Adrenal gland (tissue), 12 donors: ENCODE data around the gene ACOT6. TPM values are rescaled to one million over a fixed set of nuclear protein-coding genes. Genes with fewer than 3 reads are reported as not detected.

Source experiments
- DNase-seq, 7 donors: peaks; one replicate each; pipeline ENCODE4 v3.0.0-alpha.2; 2019 to 2020
- H3K27ac ChIP-seq, 5 donors: fragments of 200-600 bp; sonication (generic) in 4 of 5; 1 replicate in 3 of 5; 2 replicates in 2 of 5; pipeline versions ENCODE4 v1.5.1 to v1.8.0; 2016 to 2020; ENCODE audit warnings: mild to moderate bottlenecking in 1 of 5
- H3K27me3 ChIP-seq: fragments of 200-600 bp; 2 replicates; pipeline ENCODE4 v1.8.0; 2021
- H3K36me3 ChIP-seq, 2 donors: fragments of 200-600 bp; replicated peaks in 1 of 2; 1 replicate in 1 of 2; 2 replicates in 1 of 2; pipeline versions ENCODE4 v1.5.1 to v1.8.0; 2018 to 2022
- H3K4me1 ChIP-seq, 2 donors: fragments of 200-600 bp; replicated peaks in 1 of 2; 1 replicate in 1 of 2; 2 replicates in 1 of 2; pipeline versions ENCODE4 v1.5.1 to v1.8.0; 2018 to 2021
- H3K4me3 ChIP-seq, 4 donors: fragments of 200-600 bp; sonication (generic) in 3 of 4; one replicate each; pipeline ENCODE4 v1.5.1; 2016 to 2018
- H3K9me3 ChIP-seq, 3 donors: fragments of 200-600 bp; sonication (generic) in 1 of 3; replicated peaks in 1 of 3; 1 replicate in 2 of 3; 2 replicates in 1 of 3; pipeline versions ENCODE4 v1.5.1 to v1.8.0; 2016 to 2021
- POLR2A ChIP-seq, 2 donors: fragments of 450-650 bp; IDR thresholded peaks; one replicate each; pipeline ENCODE4 v1.6.1; 2017; ENCODE audit warnings: antibody characterized with exemption in 2 of 2, mild to moderate bottlenecking in 2 of 2, moderate library complexity in 1 of 2
- WGBS, 4 donors: extraction: QIAGEN DNeasy Blood & Tissue Kit in 2 of 4; methylation state at CpG; one replicate each; pipeline versions ENCODE4 v1.1.5 to v1.1.7; 2013 to 2017; 5-methylcytosine and 5-hydroxymethylcytosine counted together
- intact Hi-C, 2 donors: fragments of 100-400 bp; cut with DNase I; formaldehyde crosslinking; loops; one replicate each; pipeline versions ENCODE4 v1.14.1 to v1.15.0; 2022 to 2023
- polyA plus RNA-seq, 3 donors: library from polyadenylated mRNA; stranded (reverse); fragments of 200-250 nt in 2 of 3; fragments of 350-450 nt in 1 of 3; fragmentation: Illumina TruSeq in 1 of 3; extraction: RNeasy Lipid Tissue Mini Kit (QIAGEN cat#74804) in 1 of 3; gene quantifications; one replicate each; pipeline ENCODE4 v1.2.3, GENCODE V29; 2013 to 2014
- total RNA-seq, 9 donors: library from RNA; depleted of rRNA in 4 of 9; stranded (reverse); fragments of >200 nt in 4 of 9; fragments of 120-200 nt in 1 of 9; fragmentation: NEBNext Ultra II Directional in 1 of 9; extraction: Animal tissue kit (Norgen Biotek cat#: 25700) in 1 of 9; gene quantifications; one replicate each; pipeline versions ENCODE4 v1.1.0 to v1.2.4, GENCODE V29; 2013 to 2023
- TF ChIP-seq, protein P1 (sequence below), 6 experiments: fragments of 450-650 bp in 4 of 6; fragments of 200-600 bp in 2 of 6; sonication (generic) in 1 of 6; IDR thresholded peaks; 1 replicate in 5 of 6; 2 replicates in 1 of 6; pipeline versions ENCODE4 v1.5.1 to v1.8.0; 2016 to 2021; ENCODE audit warnings: antibody characterized with exemption in 6 of 6, mild to moderate bottlenecking in 2 of 6, moderate library complexity in 1 of 6
- donor health status: healthy with polysubstance abuse.
- donor health status: Bipolar disorder and iron deficiency.
- donor health status: DM: yes; HTN: yes; CAD: no.
- donor health status: DM: no; HTN: no; CAD: no.
- donor health status: DM: no; HTN: no; CAD: no.
- donor health status: DM: yes; HTN: yes; CAD: no.

ACOT6 gene
- total and polyA plus RNA-seq, 12 donors, result 0.17 TPM; not detected in 11

DNA sequence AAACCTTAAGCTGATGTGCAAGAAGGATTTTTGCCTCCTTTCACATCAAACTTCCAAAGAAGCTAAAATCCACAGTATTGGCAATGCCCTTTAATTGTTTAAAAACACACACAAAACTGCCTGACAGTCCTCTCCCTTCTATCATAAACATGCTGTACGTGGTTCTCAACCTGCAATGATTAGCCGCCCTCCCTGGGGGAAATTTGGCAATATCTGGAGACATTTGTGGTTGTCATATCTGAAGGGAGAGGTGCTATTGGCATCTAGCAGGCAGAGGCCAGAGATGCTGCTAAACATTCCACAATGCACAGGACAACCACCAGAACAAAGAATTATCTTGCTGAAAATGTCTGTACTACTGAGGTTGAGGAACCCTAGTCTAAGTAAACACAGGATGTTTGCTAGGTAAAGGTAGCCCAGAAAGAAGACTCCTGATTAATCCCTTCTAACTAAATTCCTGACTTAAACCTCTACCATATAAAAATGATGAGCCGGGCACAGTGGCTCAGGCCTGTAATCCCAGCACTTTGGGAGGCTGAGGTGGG, 1.2 kb downstream of the ACOT6 start:
- DNase-seq, result no peak
- Histone ChIP-seq H3K36me3 (no peaks in the 10 kb centered on the region), H3K9me3 (no peaks in the 10 kb centered on the region), H3K4me3 (no peak overlapping the region), H3K27me3 (no peaks in the 10 kb centered on the region), H3K4me1 (peaks cover 0 to 4% of the 10 kb centered on the region in 2 donors), H3K27ac (peak overlapping the region in 1 of 5 donors; percentile 84)
- 85 to 97% (median 90%) methylated on average over 3 of the region's 3 CpGs for whole genome bisulfite sequencing, 4 donors
- intact Hi-C loops, result no loop called here
- TF ChIP-seq POLR2A (IDR thresholded peaks at IDR 0.05), result no peak
- TF ChIP-seq, protein P1, sequence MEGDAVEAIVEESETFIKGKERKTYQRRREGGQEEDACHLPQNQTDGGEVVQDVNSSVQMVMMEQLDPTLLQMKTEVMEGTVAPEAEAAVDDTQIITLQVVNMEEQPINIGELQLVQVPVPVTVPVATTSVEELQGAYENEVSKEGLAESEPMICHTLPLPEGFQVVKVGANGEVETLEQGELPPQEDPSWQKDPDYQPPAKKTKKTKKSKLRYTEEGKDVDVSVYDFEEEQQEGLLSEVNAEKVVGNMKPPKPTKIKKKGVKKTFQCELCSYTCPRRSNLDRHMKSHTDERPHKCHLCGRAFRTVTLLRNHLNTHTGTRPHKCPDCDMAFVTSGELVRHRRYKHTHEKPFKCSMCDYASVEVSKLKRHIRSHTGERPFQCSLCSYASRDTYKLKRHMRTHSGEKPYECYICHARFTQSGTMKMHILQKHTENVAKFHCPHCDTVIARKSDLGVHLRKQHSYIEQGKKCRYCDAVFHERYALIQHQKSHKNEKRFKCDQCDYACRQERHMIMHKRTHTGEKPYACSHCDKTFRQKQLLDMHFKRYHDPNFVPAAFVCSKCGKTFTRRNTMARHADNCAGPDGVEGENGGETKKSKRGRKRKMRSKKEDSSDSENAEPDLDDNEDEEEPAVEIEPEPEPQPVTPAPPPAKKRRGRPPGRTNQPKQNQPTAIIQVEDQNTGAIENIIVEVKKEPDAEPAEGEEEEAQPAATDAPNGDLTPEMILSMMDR (IDR thresholded peaks at IDR 0.05), result no peak

DNA sequence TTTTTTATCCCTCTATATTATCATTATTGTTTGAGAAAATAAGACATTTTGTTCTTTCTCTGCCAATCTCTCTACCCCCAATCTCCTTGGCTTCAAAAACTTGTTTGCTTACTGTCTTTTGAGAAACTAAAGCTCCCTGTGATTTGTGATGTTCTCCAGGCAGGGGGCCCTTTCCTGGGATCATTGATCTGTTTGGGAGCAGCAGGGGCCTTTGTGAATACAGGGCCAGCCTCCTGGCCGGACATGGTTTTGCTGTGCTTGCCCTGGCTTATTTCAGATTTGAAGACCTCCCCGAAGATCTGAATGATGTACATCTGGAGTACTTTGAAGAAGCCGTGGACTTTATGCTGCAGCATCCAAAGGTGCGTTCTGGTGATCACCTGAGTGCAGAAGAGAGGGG, 4.5 kb downstream of the ACOT6 start:
- intact Hi-C loops, result no loop called here
- no peak overlapping the region for H3K27ac ChIP-seq
- peaks cover 0 to 4% of the 10 kb centered on the region in 2 donors for H3K4me1 ChIP-seq
- H3K36me3 ChIP-seq, result no peaks in the 10 kb centered on the region
- TF ChIP-seq, protein P1 (IDR thresholded peaks at IDR 0.05), result no peak
- DNase-seq, result no peak
- no peaks in the 10 kb centered on the region for H3K9me3 ChIP-seq
- no peak overlapping the region for H3K4me3 ChIP-seq
- H3K27me3 ChIP-seq, result no peaks in the 10 kb centered on the region
- WGBS, 4 donors, result 76 to 92% (median 89%) methylated on average over 4 of the region's 4 CpGs

DNA sequence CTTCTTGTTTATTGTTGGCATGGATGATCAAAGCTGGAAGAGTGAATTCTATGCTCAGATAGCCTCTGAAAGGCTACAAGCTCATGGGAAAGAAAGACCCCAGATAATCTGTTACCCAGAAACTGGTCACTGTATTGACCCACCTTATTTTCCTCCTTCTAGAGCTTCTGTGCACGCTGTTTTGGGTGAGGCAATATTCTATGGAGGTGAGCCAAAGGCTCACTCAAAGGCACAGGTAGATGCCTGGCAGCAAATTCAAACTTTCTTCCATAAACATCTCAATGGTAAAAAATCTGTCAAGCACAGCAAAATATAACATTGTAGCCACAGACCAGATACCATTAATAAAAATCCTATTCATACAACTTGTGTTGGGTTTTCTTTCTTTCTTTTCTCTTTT, 7.2 kb downstream of the ACOT6 start:
- no peak overlapping the region for H3K27ac ChIP-seq
- H3K27me3 ChIP-seq, result no peaks in the 10 kb centered on the region
- no peak for DNase-seq
- intact Hi-C loops, result no loop called here
- TF ChIP-seq, protein P1 (IDR thresholded peaks at IDR 0.05), result no peak
- TF ChIP-seq POLR2A (IDR thresholded peaks at IDR 0.05), result no peak
- no peaks in the 10 kb centered on the region for H3K36me3 ChIP-seq
- no peak overlapping the region for H3K4me3 ChIP-seq
- no peaks in the 10 kb centered on the region for H3K4me1 ChIP-seq
- H3K9me3 ChIP-seq, result no peaks in the 10 kb centered on the region
- 81 to 90% (median 87%) methylated on average over 1 of the region's 1 CpG for WGBS, 4 donors

DNA sequence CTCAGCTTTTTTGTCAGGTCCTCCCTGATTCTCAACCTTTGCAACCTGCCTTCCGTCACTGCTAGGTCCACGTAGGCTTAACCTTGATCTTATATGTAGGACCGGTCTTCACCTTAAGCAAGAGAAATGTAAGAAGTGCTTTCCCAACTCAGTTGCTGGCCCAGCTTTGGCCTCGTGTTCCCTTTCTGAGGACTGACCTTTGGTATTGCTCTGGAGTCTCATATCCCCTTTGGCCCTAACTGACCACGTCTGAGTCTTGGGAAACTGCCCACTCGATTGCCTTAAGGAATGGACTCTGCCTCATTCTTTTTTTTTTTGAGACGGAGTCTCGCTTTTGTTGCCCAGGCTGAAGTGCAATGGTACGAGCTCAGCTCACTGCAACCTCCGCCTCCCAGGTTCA, 8.0 kb downstream of the ACOT6 start:
- no peak for DNase-seq
- no peaks in the 10 kb centered on the region for H3K36me3 ChIP-seq
- no peaks in the 10 kb centered on the region for H3K4me1 ChIP-seq
- H3K27ac ChIP-seq, result no peak overlapping the region
- WGBS, 4 donors, result 77 to 89% (median 86%) methylated on average over 10 of the region's 10 CpGs
- intact Hi-C loops, result no loop called here
- H3K9me3 ChIP-seq, result no peaks in the 10 kb centered on the region
- no peaks in the 10 kb centered on the region for H3K27me3 ChIP-seq
- H3K4me3 ChIP-seq, result no peak overlapping the region
- TF ChIP-seq POLR2A (IDR thresholded peaks at IDR 0.05), result no peak
- TF ChIP-seq, protein P1 (IDR thresholded peaks at IDR 0.05), result no peak
